ENCODE results near the gene PNKD.
A peak's percentile ranks its signal among the peaks of the same experiment; 100 is the strongest.

PNKD gene

DNA sequence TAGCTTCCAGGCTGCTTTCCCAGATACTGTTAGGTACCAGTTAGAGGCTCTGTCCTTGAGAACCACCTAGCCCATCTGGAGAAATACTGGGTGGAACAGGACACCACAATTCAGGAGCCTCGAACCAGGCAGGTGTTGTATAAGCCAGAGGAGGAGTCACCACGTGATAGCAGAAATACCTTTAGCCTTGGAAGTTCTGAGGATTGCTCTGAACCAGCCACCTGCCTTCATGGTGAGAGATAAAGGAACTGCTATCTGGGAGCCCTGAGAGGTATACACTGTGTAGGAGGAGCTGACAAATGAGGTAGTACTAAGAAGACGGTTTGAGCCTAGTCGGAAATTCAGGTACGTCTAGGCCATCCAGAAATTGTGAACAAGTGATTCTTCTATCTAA lies 17.1 kb upstream of the PNKD start:
- DNase-seq, result peak in 2 of 42 donors; percentile 22 to 41
- intact Hi-C loops (cut with DNase I), result no loop called here

DNA sequence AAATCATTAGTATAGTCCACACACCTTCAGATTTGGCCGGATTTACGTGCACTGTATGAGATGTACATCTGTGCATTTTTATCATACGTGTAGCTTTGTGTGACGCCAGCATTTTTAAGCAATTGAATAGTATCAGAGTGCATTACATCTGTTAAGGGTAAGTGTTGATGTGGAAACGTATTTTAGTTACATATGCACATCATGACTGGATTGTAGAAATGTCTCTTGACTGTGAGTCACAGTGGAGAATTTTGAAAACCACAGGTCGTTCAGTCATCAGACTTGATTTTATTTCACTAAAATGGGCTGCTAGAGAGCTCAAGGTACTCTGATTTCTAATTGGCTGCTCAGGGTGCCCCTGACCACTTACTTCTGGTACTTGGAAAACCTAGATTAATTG lies 14.9 kb upstream of the PNKD start:
- DNase-seq, result no peak
- intact Hi-C loops (cut with DNase I), result no loop called here

DNA sequence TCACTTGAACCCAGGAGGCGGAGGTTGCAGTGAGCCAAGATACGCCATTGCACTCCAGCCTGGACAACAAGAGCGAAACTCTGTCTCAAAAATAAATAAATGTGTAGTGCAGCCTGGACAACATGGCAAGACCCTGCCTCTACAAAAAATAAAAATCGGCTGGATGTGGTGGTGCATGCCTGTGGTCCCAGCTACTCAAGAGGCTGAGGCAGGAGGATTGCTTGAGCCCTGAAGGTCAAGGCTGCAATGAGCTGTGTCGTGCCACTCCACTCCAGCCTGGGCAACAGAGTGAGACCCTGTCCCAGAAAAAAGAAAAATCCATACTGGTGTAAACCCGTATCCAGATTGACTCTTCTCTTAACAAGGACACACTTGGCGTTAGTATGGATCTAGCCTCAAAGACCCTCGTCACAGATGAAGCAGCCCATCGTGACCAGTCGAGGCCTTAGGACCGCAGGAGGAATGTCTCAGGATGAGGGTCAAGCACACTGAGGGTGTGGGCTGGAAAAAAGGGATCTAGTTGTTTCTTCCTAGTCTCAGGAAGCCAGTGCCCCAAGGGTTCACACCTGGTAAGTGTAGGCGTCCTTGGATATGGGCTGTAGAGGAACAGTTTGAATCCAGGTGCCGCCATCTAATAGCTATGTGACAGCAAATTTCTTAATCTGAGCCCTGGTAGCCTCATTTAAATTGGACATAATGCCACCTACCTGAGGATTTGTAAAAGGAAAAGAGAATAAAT lies 13.5 kb upstream of the PNKD start:
- intact Hi-C loops (cut with DNase I), result no loop called here
- DNase-seq, result peak in 1 of 42 donors; percentile 19

DNA sequence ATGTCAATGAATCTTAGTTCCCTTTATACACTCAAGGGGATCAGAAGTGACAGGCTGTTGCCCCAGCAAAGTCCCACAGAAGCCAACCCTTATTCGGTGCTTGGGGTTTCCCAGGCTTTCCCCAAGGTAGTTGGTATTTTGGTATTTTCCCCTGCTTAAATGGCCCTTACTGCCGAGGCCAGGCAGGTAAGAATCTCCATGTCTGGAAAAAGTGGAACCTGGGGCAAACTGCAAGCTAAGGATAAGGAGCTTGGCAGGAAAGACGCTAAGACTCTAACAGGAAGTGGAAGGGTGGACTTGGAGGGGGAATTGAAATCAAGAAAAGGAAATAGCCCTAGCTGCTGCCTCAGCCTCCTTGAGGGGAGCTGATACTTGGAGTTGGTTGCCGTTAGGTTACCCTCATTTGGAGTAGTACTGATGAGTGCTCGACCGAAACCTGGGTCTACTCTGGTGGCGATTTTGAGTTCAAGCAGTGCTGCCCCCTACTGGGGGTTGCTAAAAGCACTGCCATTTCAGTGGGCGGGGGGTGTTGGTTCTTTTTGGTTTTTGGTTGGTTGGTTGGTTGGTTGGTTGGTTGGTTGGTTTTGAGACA lies 12.8 kb upstream of the PNKD start:
- intact Hi-C loops (cut with DNase I), result no loop called here
- peak in 17 of 42 donors; percentile 11 to 63 (median 33) for DNase-seq

DNA sequence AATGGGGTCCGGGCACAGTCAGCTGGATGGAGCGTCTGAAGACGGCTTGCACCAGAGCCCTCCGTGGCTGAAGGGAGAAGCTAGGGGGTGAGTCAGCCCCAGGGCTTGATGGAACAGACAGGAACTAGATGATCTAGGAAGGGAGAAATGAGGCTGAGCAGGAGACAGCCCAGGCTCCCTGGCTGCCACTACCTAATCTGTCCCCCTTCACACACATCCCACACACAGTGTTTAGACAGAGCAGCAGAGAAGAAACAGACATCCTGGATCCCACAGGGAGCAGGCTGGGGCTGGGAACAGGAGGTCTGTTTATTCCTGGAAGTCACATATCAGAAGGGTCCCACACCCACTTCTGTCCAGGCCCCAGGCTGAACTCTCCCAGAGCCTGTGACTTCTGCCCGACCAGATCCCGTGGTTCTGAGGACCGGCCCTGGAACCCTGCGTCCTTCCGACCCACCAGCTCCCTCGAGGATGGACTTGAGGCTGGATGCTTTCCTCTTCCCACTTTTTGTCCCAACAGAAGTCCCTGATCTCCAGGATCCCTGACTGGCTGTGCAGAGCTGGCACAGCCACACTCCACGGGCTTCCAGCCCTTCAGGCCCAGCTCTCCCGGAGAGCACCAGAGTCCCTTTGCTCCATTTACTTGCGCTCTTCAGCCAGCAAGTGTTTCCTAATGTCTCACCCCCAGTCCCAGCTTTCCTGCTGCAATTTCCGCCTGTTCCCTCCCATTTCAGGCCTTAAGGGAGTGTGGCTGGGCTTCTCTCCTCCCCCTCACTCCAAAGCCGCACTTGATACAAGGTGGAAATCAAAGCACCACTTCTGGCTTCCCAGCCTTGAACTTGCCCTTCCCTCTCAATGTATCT lies 11.0 kb upstream of the PNKD start:
- intact Hi-C loops (cut with DNase I), result no loop called here
- peak in 15 of 42 donors; percentile 20 to 60 (median 40) for DNase-seq

DNA sequence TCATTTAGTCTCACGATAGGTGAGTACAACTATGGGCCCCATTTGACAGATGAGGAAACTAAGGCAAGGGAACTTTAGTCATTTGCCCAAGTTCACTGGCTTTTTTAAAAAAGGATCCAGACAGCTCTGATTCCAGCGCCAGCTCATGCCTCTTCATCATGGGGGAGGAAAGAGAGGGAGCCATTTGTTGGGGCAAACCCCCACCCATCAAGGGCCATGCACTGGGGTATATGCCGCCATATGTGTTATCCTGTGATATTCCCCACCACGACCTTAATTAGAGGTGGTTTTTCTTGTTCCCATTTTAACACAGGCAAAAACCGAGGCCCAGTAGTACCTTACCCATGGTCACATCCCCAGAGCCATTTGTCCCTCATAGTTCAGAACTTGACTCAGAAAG lies 10.2 kb upstream of the PNKD start:
- intact Hi-C loops (cut with DNase I), result no loop called here
- DNase-seq, result no peak

DNA sequence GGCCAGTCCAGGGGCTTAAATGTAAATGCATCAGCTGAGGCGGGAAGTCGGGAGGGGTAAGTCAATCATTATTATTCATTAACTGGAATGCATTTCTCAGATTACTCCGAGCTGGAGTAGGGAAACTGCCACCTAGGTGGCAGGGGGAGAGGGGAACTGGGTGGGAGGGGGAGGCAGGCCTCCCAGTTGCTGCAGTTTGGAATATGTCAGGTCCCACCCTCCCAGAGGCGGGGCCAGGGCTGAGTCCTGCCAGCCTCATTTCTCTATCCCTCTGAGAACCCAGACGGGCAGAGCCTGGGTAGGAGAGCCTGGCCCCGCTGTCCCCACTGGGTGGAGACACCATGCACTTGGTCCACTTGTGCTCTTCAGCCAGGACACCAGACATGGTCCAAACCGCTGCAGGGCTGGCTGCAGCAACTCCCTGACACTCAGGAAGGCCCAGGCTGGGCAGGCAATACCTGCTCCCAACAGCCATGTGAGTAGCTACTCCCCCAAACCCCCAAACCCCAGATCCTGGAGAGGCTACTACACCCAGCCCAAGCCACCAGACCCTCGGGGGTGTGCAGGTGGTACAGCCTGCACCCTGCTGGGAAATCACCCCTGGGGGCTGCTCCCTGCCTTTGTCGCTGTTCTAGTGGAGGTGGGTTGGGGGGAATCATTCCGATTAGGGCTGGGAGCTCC lies 9.4 kb upstream of the PNKD start, which contains the start of gene GPBAR1:
TSS of gene GPBAR1 (plus strand) at position 274 of the 681 bp plus-strand sequence. CDS start 1,710 bp downstream, outside the sequence.
- DNase-seq, result no peak
- intact Hi-C loops (cut with DNase I), result no loop called here

DNA sequence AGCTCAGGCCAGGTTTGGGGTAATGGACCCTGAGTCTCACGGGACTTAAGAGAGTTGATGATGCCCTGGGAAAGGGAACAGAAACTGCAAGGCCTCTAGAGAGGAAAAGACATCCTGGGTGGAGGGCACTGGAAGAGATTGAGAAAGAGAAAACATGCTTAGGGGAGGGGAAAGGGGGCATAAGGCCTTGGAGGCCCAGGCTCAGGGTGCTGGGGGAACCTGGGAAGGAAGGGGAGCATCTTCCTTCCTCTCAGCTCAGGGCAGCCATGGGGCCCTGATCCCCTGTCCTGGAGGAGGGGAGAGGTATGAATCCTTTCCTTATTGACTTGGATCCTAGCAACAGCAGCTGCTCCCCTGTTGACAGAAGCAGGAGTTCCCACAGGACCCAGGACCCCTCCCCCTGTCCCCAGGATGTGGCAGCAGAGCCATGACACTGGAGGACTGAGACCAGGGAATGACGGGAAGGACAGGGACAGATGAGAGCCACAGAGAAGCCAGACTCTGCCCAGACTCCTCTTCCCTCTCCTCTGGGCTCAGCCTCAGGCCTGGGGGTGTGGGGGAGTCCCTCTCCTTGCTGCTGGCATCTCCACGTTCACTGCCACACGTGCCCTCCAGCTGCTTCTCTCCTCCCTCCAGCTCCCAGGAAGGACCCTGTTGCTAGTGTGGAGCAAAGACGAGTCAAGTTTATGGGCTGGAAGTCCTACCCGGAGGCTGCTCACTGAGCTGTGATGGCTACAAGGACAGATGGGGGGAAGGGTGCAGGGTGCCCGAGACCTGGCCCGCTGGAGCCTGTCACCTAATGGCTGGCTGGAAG lies 8.7 kb upstream of the PNKD start:
- DNase-seq, result no peak
- intact Hi-C loops (cut with DNase I), result no loop called here

DNA sequence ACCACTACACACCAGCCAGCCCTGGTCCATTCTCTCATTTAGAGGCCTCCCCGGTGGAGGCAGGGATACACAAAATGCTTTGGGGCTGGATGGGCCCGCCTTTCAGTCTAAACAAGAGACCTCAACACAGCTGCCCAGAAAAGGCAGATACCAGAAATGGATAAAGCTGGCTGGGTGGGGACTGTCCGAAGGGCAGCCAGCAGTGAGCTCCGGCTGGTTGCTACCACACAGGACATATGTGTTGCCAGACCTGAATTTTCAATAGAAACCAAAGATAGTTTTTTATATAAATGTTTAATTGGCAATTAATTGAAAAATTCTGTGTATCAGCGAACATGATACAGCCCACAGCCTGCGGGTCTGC lies 8.1 kb upstream of the PNKD start:
- intact Hi-C loops (cut with DNase I), result no loop called here
- no peak for DNase-seq

DNA sequence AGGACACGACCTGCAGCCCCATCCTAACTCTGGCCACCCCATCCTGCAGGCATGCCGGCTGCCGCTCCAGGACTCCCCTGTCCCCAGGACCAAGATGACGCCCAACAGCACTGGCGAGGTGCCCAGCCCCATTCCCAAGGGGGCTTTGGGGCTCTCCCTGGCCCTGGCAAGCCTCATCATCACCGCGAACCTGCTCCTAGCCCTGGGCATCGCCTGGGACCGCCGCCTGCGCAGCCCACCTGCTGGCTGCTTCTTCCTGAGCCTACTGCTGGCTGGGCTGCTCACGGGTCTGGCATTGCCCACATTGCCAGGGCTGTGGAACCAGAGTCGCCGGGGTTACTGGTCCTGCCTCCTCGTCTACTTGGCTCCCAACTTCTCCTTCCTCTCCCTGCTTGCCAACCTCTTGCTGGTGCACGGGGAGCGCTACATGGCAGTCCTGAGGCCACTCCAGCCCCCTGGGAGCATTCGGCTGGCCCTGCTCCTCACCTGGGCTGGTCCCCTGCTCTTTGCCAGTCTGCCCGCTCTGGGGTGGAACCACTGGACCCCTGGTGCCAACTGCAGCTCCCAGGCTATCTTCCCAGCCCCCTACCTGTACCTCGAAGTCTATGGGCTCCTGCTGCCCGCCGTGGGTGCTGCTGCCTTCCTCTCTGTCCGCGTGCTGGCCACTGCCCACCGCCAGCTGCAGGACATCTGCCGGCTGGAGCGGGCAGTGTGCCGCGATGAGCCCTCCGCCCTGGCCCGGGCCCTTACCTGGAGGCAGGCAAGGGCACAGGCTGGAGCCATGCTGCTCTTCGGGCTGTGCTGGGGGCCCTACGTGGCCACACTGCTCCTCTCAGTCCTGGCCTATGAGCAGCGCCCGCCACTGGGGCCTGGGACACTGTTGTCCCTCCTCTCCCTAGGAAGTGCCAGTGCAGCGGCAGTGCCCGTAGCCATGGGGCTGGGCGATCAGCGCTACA lies 7.4 kb upstream of the PNKD start:
- intact Hi-C loops (cut with DNase I), result no loop called here
- DNase-seq, result peak in 1 of 42 donors; percentile 17

DNA sequence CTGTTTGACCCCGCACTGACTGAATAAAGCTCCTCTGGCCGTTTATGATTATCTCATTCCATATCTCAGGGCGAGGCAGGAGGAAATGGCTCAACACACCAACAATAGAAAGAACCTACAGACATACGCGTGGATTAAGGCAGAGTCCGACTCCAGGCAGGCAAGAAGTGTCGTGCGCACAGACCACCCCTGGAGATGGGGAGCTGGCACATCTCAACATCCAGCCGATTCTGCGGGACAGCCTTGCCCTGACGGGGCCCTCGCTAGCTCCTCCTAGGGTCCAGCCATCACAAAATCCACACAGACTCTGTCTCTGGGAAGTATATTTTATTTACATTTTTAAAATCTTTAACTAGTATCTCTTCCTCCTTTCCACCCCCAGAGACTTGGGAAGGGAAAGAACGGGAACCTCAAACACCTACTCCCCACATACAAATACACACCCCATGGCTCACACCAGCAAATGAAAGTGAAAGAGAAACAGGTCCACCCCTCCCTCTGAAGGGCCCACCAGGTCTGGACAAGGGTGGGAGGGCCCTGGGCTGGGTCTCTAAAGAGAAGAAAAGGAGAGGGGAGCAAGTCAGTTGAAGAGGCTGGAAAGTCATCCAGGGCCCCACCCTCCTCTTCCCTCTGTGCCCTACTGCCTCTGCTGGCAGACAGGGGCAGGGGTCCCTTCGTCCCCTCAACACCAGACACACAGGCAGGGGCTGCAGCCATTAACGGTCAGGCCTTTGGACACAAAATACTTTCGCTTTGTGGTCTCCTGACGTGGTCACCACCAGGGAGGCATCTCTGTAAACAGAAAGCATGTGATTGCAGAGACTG lies 6.3 kb upstream of the PNKD start:
- intact Hi-C loops (cut with DNase I), result no loop called here
- DNase-seq, result no peak

DNA sequence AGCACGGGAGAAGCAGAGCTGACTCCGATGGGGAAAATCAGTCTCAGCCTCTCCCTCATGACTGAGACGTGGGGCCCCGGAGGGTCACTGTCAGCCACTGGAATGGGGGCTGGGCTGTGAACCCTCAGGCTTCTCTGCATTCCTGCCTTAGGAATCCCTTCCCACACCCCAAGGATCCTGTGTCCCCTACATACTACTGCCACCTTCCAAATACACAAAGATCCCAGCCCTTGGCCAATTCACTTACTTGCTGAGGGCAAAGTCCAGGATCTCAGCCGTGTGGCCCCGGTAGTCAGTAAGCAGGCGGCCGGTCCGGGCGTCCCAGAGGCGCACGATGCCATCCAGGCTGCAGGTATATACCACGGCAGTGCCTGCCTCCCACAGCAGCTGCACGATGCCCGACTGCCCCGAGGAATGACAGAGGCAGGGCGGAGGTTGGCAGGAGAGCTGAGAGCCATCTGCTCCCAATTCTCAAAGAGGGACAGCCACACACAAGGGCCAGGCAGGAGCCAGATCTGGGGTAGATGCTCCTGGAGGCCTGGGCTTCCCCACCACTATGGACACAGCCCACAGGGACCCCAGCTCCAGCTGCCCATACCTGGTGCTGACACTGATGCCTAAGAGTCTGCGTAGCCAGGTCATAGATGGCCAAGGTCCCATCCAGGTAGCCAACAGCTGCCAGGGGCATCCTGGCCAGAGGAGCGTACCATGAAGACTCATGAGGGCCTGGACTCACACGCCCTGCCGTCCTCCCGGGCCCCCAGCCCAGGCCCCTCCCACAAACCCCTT lies 5.4 kb upstream of the PNKD start:
- intact Hi-C loops (cut with DNase I), result no loop called here
- DNase-seq, result no peak

DNA sequence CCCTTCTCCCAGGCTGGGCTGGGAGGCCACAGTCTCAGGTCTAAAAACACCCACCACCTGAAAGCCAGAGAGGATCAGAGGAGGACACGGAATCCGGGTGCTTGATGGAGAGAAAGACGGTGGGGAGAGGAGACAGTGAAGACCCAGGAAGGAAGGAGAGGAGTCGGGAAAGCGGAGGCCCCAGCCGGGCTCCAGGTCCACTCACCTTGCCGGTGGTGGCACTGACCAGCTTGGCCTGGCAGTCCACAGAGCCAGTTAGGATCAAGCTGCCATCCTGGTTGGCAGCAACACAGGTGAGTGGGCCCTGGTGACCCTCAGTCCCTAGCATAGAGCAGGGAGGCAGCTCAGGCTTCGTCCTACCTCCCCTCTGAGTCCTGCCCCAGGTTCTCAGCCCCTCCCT lies 4.7 kb upstream of the PNKD start:
- DNase-seq, result no peak
- intact Hi-C loops (cut with DNase I), result no loop called here

DNA sequence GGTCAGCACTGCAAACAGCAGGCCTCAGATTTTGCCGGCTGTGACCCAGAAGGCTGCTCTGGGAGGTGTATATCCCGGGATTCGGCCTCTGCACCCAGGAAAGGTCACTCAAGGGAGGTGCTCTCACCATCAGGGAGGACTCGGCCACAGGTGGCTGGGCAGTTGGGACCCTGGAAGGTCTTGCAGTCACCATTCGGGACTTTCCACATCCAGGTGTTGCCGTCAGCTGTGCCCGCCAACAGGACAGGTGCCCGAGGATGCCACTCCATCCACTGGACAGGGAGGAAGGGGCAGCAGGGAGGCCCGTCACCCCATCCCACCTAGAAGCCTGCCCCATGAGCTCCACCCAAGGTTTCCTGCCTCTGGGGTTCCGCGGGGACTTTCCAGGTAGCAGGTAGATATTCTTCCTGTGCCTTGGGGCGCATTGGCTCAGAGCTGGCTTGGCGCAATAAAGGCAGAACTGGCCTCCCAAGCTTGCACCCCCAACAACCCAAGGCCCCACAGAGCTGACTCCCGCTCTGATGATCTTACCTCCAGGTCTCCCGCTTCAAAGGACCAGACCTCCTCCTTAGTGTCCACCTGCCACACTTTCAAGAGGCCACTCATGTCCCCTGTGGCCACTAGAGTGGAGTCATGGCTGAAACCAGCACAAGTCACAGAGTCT lies 3.9 kb upstream of the PNKD start:
- intact Hi-C loops (cut with DNase I), result no loop called here
- no peak for DNase-seq

DNA sequence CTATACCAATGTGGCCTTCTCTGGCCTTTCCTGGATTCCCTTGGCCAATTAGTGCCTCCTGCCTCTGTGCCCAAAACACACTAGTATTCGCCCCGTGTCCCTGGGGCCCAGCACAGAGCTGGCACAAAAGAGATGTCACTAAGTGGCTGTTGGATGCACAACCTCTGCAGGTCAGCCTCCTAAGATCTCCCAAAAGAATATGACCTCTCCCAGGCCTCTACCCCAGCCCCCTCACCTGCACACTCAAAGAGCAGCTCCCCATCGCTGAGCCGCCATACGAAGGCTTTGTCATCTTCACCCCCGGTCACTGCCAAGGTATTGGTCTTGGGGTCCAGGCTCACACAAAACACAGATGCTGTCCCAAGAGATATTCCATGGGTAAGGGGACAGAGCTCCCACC lies 3.1 kb upstream of the PNKD start:
- DNase-seq, result no peak
- intact Hi-C loops (cut with DNase I), result no loop called here

All from head of caudate nucleus (tissue), 42 donors.